ENCODE measurements around the gene AGAP2. TPM values are rescaled to one million over a fixed set of nuclear protein-coding genes. Genes with fewer than 3 reads are reported as not detected.

Gene AGAP2
- total RNA-seq, 1 experiment from 2014 or later: 0.40 TPM

DNA sequence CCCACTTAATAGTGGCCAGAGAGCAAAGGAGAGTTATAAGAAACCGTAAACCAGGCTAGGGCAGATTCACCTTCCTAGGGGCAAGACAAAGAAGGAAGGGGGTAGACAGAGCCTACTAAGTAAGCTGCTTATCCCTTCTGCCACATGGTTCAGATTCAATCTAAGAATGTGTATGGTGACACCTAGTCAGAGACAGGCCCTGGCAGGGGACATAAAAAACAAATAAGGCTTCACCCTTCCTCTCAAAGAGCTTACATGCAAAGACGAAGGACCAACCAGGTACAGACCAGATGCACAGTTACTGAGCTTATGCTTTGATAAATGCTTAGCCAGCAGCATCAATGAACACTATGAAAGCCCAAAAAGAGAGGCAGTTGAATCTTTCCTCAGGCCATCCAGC lies 23.9 kb upstream of the AGAP2 start:
- H3K79me2 ChIP-seq (ENCODE audit: low read length): no peaks in the 10 kb centered on the region
- no peaks in the 10 kb centered on the region for H3K9me3 ChIP-seq (ENCODE audit: low read length)
- peaks cover 33% of the 10 kb centered on the region for H3K4me1 ChIP-seq (ENCODE audit: insufficient read depth, low read length)
- no peak for TF ChIP-seq EZH2 (IDR thresholded peaks at IDR 0.05; ENCODE audit: low read length, unreplicated experiment)
- TF ChIP-seq, protein P1, sequence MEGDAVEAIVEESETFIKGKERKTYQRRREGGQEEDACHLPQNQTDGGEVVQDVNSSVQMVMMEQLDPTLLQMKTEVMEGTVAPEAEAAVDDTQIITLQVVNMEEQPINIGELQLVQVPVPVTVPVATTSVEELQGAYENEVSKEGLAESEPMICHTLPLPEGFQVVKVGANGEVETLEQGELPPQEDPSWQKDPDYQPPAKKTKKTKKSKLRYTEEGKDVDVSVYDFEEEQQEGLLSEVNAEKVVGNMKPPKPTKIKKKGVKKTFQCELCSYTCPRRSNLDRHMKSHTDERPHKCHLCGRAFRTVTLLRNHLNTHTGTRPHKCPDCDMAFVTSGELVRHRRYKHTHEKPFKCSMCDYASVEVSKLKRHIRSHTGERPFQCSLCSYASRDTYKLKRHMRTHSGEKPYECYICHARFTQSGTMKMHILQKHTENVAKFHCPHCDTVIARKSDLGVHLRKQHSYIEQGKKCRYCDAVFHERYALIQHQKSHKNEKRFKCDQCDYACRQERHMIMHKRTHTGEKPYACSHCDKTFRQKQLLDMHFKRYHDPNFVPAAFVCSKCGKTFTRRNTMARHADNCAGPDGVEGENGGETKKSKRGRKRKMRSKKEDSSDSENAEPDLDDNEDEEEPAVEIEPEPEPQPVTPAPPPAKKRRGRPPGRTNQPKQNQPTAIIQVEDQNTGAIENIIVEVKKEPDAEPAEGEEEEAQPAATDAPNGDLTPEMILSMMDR (conservative IDR thresholded peaks at IDR 0.05; ENCODE audit: low read depth, low read length): no peak
- TF ChIP-seq EZH2phosphoT487 (IDR thresholded peaks at IDR 0.05; ENCODE audit: borderline replicate concordance, low read length): no peak
- intact Hi-C loops (cut with micrococcal nuclease): no loop called here
- DNase-seq (no peak), ATAC-seq (no peak)
- CTCF ChIA-PET: no interaction called here
- H3K27ac ChIP-seq (ENCODE audit: low read length): no peak overlapping the region
- H4K20me1 ChIP-seq (ENCODE audit: low read length): no peaks in the 10 kb centered on the region
- H3K36me3 ChIP-seq (ENCODE audit: low read depth, low read length): no peaks in the 10 kb centered on the region
- POLR2A ChIA-PET (ENCODE audit: unreplicated experiment): no interaction called here
- H3K27me3 ChIP-seq (ENCODE audit: low read length): no peaks in the 10 kb centered on the region
- H3K9me2 ChIP-seq (replicated peaks; ENCODE audit: low read length): no peaks in the 10 kb centered on the region
- no peak overlapping the region for H3K4me3 ChIP-seq (ENCODE audit: low read length)
- H3F3A ChIP-seq (ENCODE audit: low read length, unreplicated experiment): no peaks in the 10 kb centered on the region
- no peak overlapping the region for H3K4me2 ChIP-seq (ENCODE audit: low read length)
- BruUV-seq (replicated peaks): no TSS peak
- no peak overlapping the region for H3K9ac ChIP-seq (ENCODE audit: low read length)
- H2AFZ ChIP-seq (ENCODE audit: low read length): no peak overlapping the region

DNA sequence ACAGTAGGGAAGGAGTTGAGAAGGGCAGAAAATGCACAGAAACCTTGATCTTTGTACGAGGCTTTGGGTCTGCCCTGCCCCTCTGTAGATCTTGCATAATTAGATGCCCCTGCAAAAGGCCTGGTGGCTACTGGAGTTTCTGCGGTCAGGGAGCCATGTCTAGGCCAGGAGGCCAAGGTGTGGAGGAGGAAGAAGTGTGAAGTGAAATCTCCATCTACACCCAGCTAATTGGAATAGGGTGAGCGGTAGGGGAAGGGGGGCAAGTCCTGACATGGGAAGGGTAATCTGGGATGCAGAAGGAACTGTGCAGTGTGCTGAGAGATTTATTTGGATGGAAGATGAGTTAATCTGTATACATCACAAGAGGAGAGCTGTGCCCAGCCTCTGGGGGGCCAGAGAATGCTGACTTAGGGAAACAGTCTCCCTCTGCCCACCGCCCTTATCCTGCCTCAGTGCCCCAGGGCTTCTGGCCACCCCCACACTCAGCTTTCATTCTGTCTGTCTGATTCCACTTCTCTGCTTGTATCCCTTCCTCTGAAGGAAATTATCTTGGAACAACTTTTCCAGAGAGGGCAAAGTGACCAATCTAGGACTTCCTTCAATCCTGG lies 23.0 kb upstream of the AGAP2 start:
- TF ChIP-seq, protein P1 (conservative IDR thresholded peaks at IDR 0.05; ENCODE audit: low read depth, low read length): no peak
- TF ChIP-seq EZH2 (IDR thresholded peaks at IDR 0.05; ENCODE audit: low read length, unreplicated experiment) (no peak), EZH2phosphoT487 (IDR thresholded peaks at IDR 0.05; ENCODE audit: borderline replicate concordance, low read length) (no peak)
- POLR2A ChIA-PET (ENCODE audit: unreplicated experiment): no interaction called here
- no peaks in the 10 kb centered on the region for H4K20me1 ChIP-seq (ENCODE audit: low read length)
- H3K9ac ChIP-seq (ENCODE audit: low read length): no peak overlapping the region
- H3K4me1 ChIP-seq (ENCODE audit: insufficient read depth, low read length): peaks cover 25% of the 10 kb centered on the region
- H3K9me2 ChIP-seq (replicated peaks; ENCODE audit: low read length): no peaks in the 10 kb centered on the region
- H3K27ac ChIP-seq (ENCODE audit: low read length): no peak overlapping the region
- no peaks in the 10 kb centered on the region for H3K9me3 ChIP-seq (ENCODE audit: low read length)
- H3K36me3 ChIP-seq (ENCODE audit: low read depth, low read length): no peaks in the 10 kb centered on the region
- H3K27me3 ChIP-seq (ENCODE audit: low read length): no peaks in the 10 kb centered on the region
- no peak overlapping the region for H3K4me3 ChIP-seq (ENCODE audit: low read length)
- no peaks in the 10 kb centered on the region for H3K79me2 ChIP-seq (ENCODE audit: low read length)
- CTCF ChIA-PET: no interaction called here
- BruUV-seq (replicated peaks): no TSS peak
- no peak overlapping the region for H2AFZ ChIP-seq (ENCODE audit: low read length)
- H3K4me2 ChIP-seq (ENCODE audit: low read length): no peak overlapping the region
- intact Hi-C loops (cut with micrococcal nuclease): no loop called here
- no peaks in the 10 kb centered on the region for H3F3A ChIP-seq (ENCODE audit: low read length, unreplicated experiment)
- ATAC-seq (no peak), DNase-seq (no peak)

DNA sequence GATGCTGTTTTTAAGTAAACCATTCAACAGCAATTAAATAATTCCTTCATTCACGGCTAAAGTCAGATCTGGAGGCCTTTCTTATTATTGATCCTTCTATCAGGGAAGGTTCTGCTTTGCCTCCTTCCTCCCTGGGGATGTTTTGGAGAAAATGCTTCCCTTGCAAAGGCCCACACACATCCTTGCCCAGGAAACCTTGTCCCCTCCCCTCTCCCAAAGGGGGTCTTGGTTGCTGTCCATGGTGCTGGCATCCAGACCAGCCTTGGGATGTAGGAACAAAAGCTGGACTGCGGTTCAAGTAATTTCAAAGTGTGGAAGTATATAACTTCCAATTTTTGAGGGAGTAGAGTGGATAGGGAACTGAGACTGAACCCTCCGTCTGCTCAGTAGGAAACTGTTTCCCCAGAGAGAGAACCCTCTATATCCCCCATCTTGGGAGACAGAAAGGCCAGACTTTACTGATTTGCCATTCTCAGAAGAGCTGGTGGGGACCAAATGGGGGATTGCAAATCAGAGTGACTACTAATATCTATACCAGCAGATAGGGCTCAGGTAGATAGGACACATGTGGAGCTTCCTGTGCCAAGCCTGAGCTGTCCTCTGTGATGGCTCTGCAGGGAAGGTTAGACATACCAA lies 21.9 kb upstream of the AGAP2 start:
- H3K79me2 ChIP-seq (ENCODE audit: low read length): no peaks in the 10 kb centered on the region; the same call in 1 of the 2 replicates
- no peak for ATAC-seq
- no peaks in the 10 kb centered on the region for H3F3A ChIP-seq (ENCODE audit: low read length, unreplicated experiment)
- H3K9ac ChIP-seq (ENCODE audit: low read length): no peak overlapping the region
- ChIA-PET POLR2A (ENCODE audit: unreplicated experiment) (no interaction called here), CTCF (no interaction called here)
- H3K9me2 ChIP-seq (replicated peaks; ENCODE audit: low read length): no peaks in the 10 kb centered on the region
- H2AFZ ChIP-seq (ENCODE audit: low read length): no peak overlapping the region
- TF ChIP-seq EZH2phosphoT487 (IDR thresholded peaks at IDR 0.05; ENCODE audit: borderline replicate concordance, low read length): no peak
- no peak for TF ChIP-seq EZH2 (IDR thresholded peaks at IDR 0.05; ENCODE audit: low read length, unreplicated experiment)
- TF ChIP-seq, protein P1 (conservative IDR thresholded peaks at IDR 0.05; ENCODE audit: low read depth, low read length): no peak
- H3K9me3 ChIP-seq (ENCODE audit: low read length): no peaks in the 10 kb centered on the region
- peaks cover 21% of the 10 kb centered on the region for H3K4me1 ChIP-seq (ENCODE audit: insufficient read depth, low read length)
- no peak overlapping the region for H3K4me3 ChIP-seq (ENCODE audit: low read length)
- no peak for DNase-seq
- H3K27ac ChIP-seq (ENCODE audit: low read length): no peak overlapping the region
- H3K27me3 ChIP-seq (ENCODE audit: low read length): no peaks in the 10 kb centered on the region
- H3K36me3 ChIP-seq (ENCODE audit: low read depth, low read length): no peaks in the 10 kb centered on the region
- BruUV-seq (replicated peaks): no TSS peak
- no peak overlapping the region for H3K4me2 ChIP-seq (ENCODE audit: low read length)
- intact Hi-C loops (cut with micrococcal nuclease): no loop called here
- H4K20me1 ChIP-seq (ENCODE audit: low read length): no peaks in the 10 kb centered on the region

Data from PC-3 (cell line).